IPS-20b (cell line): Measurements from ENCODE around the gene SPOCK3.
"Not testable (repeated sequence)": the region's sequence is repeated elsewhere in the genome, so short reads cannot be mapped to it uniquely, and the experiment has no call there.

Experiments
- H3K27ac ChIP-seq: one replicate; pipeline ENCODE4 v1.5.1; 2013; ENCODE audit warnings: low read length
- H3K27me3 ChIP-seq: 2 replicates; pipeline ENCODE4 v1.6.1; 2013; ENCODE audit warnings: mild to moderate bottlenecking, low read length, inconsistent platforms; ENCODE audit not compliant: insufficient read depth
- H3K36me3 ChIP-seq: 2 replicates; pipeline ENCODE4 v1.6.1; 2013; ENCODE audit warnings: low read depth, mild to moderate bottlenecking, inconsistent platforms, low read length, moderate library complexity; ENCODE audit not compliant: insufficient read depth
- H3K4me1 ChIP-seq: 2 replicates; pipeline ENCODE4 v1.6.1; 2013; ENCODE audit warnings: mild to moderate bottlenecking, control low read depth, inconsistent platforms, low read length, moderate library complexity; ENCODE audit not compliant: insufficient read depth
- H3K4me3 ChIP-seq: 2 replicates; pipeline ENCODE4 v1.5.1; 2013; ENCODE audit warnings: mild to moderate bottlenecking, low read length, inconsistent platforms
- H3K9ac ChIP-seq: 2 replicates; pipeline ENCODE4 v1.6.1; 2013; ENCODE audit warnings: low read depth, mild to moderate bottlenecking, inconsistent platforms, low read length, moderate library complexity
- H3K9me3 ChIP-seq: 2 replicates; pipeline ENCODE4 v1.6.1; 2013; ENCODE audit warnings: mild to moderate bottlenecking, low read depth, low read length, inconsistent platforms; ENCODE audit not compliant: insufficient read depth

Gene SPOCK3

DNA sequence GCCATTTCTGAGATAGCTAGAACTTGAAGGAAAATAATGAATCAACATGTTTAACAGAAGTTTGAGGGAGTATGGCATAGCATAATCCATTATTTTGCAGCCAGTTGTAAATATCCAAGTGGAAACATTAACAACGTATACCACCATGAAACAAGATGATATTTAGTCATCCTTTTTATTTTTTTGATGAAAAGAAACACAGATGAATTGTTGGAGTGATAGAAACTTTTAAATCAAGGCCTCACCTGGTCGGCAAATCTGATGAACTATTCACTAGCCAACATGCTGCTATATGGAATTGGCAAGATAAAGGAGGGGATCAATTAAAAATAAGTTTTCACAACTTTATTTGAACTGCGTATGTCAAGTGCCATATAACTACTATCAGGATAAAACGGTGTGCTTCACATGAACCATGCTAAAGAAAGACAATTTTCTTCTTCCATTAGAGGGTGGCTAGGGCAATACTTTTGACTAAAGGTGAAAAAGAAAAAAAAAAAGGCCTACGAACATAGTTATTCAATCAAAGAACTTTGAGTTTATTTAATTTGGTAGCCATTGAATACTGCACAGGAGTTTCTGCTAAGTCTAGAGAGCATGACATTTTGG is 510.7 kb downstream of the SPOCK3 start:
- H3K4me3 ChIP-seq = no peak overlapping the region
- H3K27me3 ChIP-seq = no peaks in the 10 kb centered on the region
- no peak overlapping the region for H3K9ac ChIP-seq

DNA sequence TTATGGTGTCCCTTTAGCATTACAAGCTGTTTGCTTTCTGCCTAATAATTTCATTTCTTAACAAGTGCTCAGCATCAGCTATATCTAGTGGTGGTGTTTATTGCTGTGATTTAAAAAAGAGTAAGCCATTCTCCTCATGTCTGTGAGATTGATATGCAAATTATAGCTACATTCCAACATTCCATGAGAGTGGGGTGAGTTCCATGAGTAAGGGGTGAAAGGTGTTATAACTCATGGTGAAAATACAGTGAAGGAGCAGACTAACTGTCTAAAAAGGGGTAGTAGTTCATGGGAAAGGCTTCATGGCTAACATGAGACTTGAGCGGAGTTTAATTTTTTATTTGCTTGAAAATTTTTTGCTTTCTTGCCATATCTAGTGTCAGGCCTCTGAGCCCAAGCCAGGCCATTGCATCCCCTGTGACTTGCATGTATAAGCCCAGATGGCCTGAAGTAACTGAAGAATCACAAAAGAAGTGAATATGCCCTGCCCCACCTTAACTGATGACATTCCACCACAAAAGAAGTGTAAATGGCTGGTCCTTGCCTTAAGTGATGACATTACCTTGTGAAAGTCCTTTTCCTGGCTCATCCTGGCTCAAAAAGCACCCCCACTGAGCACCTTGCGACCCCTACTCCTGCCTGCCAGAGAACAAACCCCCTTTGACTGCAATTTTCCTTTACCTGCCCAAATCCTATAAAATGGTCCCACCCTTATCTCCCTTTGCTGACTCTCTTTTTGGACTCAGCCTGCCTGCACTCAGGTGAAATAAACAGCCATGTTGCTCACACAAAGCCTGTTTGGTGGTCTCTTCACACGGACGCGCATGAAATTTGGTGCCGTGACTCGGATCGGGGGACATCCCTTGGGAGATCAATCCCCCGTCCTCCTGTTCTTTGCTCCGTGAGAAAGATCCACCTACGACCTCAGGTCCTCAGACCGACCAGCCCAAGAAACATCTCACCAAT is 518.3 kb downstream of the SPOCK3 start:
- peak overlapping the region; percentile 50 for H3K4me3 ChIP-seq
- H3K4me1 ChIP-seq = not testable (repeated sequence)
- peak overlapping the region; percentile 17 for H3K9ac ChIP-seq

More for the DNA sequence above, 510.7 kb downstream of the SPOCK3 start:
- Histone ChIP-seq H3K36me3 (peaks cover 4% of the 10 kb centered on the region; the same call in 1 of the 2 replicates), H3K4me1 (peaks cover 3% of the 10 kb centered on the region; the same call in 1 of the 2 replicates), H3K27ac (no peak overlapping the region), H3K9me3 (no peaks in the 10 kb centered on the region)

DNA sequence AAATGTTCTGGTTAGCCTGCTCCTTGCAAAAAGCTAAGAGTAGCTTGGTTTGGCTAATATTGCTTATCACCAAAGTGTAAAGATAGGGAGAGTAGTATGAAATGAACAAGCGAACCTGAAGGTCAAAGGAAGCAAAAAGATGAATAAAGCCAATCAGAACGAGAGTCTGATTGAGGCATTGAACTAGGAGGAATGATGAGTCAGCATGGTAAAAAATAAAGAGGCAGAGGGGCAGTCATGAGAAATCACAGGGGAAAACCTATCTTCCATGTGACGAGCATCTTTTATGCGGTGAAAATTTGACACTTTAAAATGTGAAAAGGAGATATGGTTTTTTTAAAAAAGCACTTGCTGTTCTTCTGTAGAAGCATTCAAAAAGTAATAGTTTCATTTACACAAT is 533.7 kb downstream of the SPOCK3 start:
- Histone ChIP-seq H3K4me3 (no peak overlapping the region), H3K27ac (no peak overlapping the region), H3K9ac (no peak overlapping the region), H3K27me3 (no peaks in the 10 kb centered on the region), H3K9me3 (no peaks in the 10 kb centered on the region; the same call in 1 of the 2 replicates), H3K4me1 (no peaks in the 10 kb centered on the region), H3K36me3 (no peaks in the 10 kb centered on the region)

More for the DNA sequence above, 518.3 kb downstream of the SPOCK3 start:
- H3K27me3 ChIP-seq, H3K36me3 ChIP-seq, H3K9me3 ChIP-seq: not testable (repeated sequence)
- H3K27ac ChIP-seq = peak overlapping the region; percentile 48

DNA sequence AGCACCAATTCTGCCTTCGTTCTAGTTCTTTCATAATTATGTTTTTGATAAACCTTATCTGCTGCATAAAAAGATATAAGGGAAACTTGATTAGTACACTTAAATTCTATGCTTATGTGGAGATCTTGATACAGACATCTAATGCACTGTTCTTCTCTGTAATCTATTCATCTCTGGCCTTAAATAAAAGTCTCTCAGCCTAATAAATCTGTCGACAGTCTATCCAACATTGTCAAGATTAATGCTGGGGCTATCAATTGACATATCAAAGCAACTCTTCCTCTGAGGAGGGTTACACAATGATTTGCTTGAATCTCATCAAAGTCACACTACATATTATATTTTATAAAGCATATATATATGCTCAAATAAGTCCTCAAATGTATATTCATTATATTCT is 545.5 kb downstream of the SPOCK3 start:
- Histone ChIP-seq H3K4me1 (peaks cover 6% of the 10 kb centered on the region; the same call in 1 of the 2 replicates), H3K9me3 (no peaks in the 10 kb centered on the region), H3K4me3 (no peak overlapping the region), H3K9ac (no peak overlapping the region), H3K36me3 (no peaks in the 10 kb centered on the region), H3K27ac (no peak overlapping the region), H3K27me3 (no peaks in the 10 kb centered on the region)

DNA sequence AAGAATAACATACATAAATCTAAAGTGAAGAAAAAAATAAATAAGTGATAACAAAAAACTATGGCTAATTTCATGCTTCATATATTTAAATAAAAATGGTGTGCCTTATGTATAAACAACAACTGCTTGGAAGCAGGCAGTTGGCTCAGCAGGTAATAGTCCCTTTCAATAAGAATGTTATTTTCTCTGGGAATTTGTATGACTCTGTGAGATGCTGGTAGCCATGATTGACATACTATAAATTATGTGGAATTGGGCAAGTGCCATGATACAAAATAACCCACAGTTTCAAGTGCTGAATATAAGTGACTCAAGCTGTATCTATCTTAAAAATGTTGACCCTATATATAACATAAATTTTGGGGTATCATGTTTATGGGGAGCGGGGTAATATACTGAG is 546.5 kb downstream of the SPOCK3 start:
- no peaks in the 10 kb centered on the region for H3K36me3 ChIP-seq
- H3K27me3 ChIP-seq = no peaks in the 10 kb centered on the region
- H3K9ac ChIP-seq = no peak overlapping the region
- peaks cover 6% of the 10 kb centered on the region; the same call in 1 of the 2 replicates for H3K4me1 ChIP-seq
- H3K4me3 ChIP-seq = no peak overlapping the region
- no peak overlapping the region for H3K27ac ChIP-seq
- no peaks in the 10 kb centered on the region for H3K9me3 ChIP-seq
